ENCODE data around the gene TMEM250.

The TMEM250 gene

DNA sequence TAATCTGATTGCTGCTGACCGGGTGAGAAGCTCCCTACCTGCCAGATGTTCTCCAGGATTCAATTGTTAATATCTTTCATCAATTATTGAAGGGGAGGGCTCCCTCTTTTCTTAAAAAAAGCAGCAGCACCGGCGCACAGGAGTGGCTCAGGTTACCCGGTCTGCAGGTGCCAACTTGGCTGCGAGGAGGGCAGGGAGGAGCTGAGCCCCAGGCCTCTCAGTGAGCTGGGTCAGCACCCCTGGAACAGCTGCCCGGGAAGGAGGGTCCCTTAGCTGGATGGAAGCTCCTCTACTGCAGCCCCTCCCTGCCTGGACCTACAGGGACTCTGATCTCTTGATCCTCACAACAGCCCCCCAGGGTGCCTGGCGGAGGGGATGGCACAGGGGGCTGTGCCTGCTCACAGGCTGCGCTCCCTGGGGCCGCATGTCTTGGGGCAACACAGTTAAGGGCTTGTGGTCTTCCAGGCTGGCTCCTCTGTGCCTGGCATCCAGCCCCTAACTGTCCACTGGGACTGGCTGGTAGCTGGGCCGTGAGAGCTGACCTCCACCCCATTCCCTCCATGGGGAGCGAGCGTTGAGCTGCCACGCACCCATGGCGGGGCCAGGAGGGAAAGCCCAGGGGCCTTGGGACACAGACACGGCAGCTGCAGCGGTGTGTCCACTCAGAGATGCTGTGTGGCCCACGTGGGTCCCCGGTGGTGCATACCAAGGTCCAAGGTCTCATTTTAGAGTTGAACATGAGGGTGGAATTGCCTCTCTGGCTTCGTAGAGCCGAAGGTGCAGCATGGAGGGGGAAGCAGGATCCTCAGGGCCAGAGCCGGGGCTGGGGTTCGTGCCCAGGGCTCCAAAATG is 28.6 kb upstream of the TMEM250 start:
- Histone ChIP-seq H3K4me1 (ENCODE audit: insufficient read depth, insufficient read length) (peaks cover 52% of the 10 kb centered on the region), H3K9ac (ENCODE audit: insufficient read length, low read depth) (no peak overlapping the region), H3K4me3 (ENCODE audit: insufficient read length, low read depth) (no peak overlapping the region), H3K36me3 (ENCODE audit: insufficient read depth, insufficient read length, low read length) (no peaks in the 10 kb centered on the region), H3K9me3 (ENCODE audit: insufficient read depth, low read length) (no peaks in the 10 kb centered on the region), H3K27me3 (ENCODE audit: insufficient read depth, insufficient read length) (peaks cover 2% of the 10 kb centered on the region)
- no peak for DNase-seq (ENCODE audit: low read depth, low spot score)
- TF ChIP-seq SUZ12 (IDR thresholded peaks at IDR 0.05; ENCODE audit: extremely low read depth, insufficient read depth, insufficient read length), result no peak
- no peak for TF ChIP-seq ZNF274 (IDR thresholded peaks at IDR 0.05; ENCODE audit: low read depth, low read length)
- TF ChIP-seq YY1 (IDR thresholded peaks at IDR 0.05; ENCODE audit: insufficient read depth, insufficient read length), result no peak

DNA sequence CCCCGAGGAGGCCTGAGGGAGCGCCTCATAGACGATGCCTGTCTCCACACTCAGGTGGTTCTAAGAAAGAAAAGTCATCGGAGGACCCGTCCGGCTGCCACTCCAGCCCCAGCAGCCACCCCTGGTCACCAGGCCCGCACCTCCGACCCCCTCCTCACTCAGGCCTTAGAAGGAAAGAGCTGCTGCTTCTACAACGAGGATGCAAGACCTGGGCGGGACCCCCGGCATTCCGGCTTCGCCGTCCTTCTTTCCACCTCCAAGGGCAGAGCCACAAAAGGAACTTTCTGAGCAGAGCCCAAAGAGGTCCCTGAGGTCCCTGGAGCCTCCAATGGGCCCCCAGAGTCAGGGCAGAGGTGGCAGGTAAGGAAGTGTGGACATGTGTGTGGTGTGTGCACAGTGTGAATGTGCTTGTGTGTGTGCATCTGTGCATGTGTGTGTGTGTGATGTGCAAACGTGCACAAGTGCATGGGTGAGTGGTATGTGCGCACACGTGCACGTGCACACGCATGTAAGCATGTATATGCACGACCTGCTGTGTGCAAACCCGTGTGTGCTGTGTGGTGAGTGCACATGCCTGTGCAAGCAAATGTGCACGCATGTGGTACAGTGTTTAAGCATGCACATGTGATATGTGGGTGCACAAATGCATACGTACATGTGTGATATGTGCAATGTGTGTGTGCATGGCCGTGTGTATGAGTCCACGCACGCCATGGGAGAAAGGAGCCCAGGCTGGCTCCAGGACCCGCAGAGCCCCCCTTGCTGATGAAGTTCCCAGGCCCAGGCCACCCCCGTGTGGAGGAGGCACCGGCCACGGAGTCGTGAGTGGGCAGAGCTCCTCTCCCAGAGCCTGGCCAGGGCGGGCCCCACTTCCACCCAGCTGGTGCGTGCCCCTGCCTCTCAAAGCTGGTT is 27.7 kb upstream of the TMEM250 start:
- H3K27me3 ChIP-seq (ENCODE audit: insufficient read depth, insufficient read length), result peaks cover 2% of the 10 kb centered on the region
- DNase-seq (ENCODE audit: low read depth, low spot score), result no peak
- no peaks in the 10 kb centered on the region for H3K9me3 ChIP-seq (ENCODE audit: insufficient read depth, low read length)
- no peak overlapping the region for H3K9ac ChIP-seq (ENCODE audit: insufficient read length, low read depth)
- no peak overlapping the region for H3K4me3 ChIP-seq (ENCODE audit: insufficient read length, low read depth)
- TF ChIP-seq SUZ12 (IDR thresholded peaks at IDR 0.05; ENCODE audit: extremely low read depth, insufficient read depth, insufficient read length) (no peak), ZNF274 (IDR thresholded peaks at IDR 0.05; ENCODE audit: low read depth, low read length) (no peak), YY1 (IDR thresholded peaks at IDR 0.05; ENCODE audit: insufficient read depth, insufficient read length) (no peak)
- peaks cover 48% of the 10 kb centered on the region for H3K4me1 ChIP-seq (ENCODE audit: insufficient read depth, insufficient read length)
- H3K36me3 ChIP-seq (ENCODE audit: insufficient read depth, insufficient read length, low read length), result no peaks in the 10 kb centered on the region

- Histone ChIP-seq H3K9me3 (ENCODE audit: insufficient read depth, low read length) (no peaks in the 10 kb centered on the region), H3K9ac (ENCODE audit: insufficient read length, low read depth) (no peak overlapping the region), H3K27me3 (ENCODE audit: insufficient read depth, insufficient read length) (peaks cover 2% of the 10 kb centered on the region), H3K4me3 (ENCODE audit: insufficient read length, low read depth) (no peak overlapping the region), H3K36me3 (ENCODE audit: insufficient read depth, insufficient read length, low read length) (no peaks in the 10 kb centered on the region), H3K4me1 (ENCODE audit: insufficient read depth, insufficient read length) (peaks cover 45% of the 10 kb centered on the region)
- no peak for TF ChIP-seq ZNF274 (IDR thresholded peaks at IDR 0.05; ENCODE audit: low read depth, low read length)
- TF ChIP-seq YY1 (IDR thresholded peaks at IDR 0.05; ENCODE audit: insufficient read depth, insufficient read length), result no peak
- TF ChIP-seq SUZ12 (IDR thresholded peaks at IDR 0.05; ENCODE audit: extremely low read depth, insufficient read depth, insufficient read length), result no peak
- DNase-seq (ENCODE audit: low read depth, low spot score), result no peak
Measured at GRCh38 chr9:136145580-136145979, 26.9 kb upstream of the TMEM250 start.

GRCh38 chr9:136144450-136144849 is 25.8 kb upstream of the TMEM250 start:
- H3K4me1 ChIP-seq (ENCODE audit: insufficient read depth, insufficient read length), result peaks cover 45% of the 10 kb centered on the region
- TF ChIP-seq ZNF274 (IDR thresholded peaks at IDR 0.05; ENCODE audit: low read depth, low read length), result no peak
- no peak for TF ChIP-seq SUZ12 (IDR thresholded peaks at IDR 0.05; ENCODE audit: extremely low read depth, insufficient read depth, insufficient read length)
- no peak for TF ChIP-seq YY1 (IDR thresholded peaks at IDR 0.05; ENCODE audit: insufficient read depth, insufficient read length)
- H3K27me3 ChIP-seq (ENCODE audit: insufficient read depth, insufficient read length), result no peaks in the 10 kb centered on the region

GRCh38 chr9:136143215-136144001 is 24.7 kb upstream of the TMEM250 start:
- Histone ChIP-seq H3K9ac (ENCODE audit: insufficient read length, low read depth) (peak overlapping the region; percentile 17), H3K36me3 (ENCODE audit: insufficient read depth, insufficient read length, low read length) (no peaks in the 10 kb centered on the region), H3K4me1 (ENCODE audit: insufficient read depth, insufficient read length) (peaks cover 41% of the 10 kb centered on the region), H3K27me3 (ENCODE audit: insufficient read depth, insufficient read length) (no peaks in the 10 kb centered on the region), H3K9me3 (ENCODE audit: insufficient read depth, low read length) (no peaks in the 10 kb centered on the region), H3K4me3 (ENCODE audit: insufficient read length, low read depth) (no peak overlapping the region)
- TF ChIP-seq SUZ12 (IDR thresholded peaks at IDR 0.05; ENCODE audit: extremely low read depth, insufficient read depth, insufficient read length), result no peak
- no peak for TF ChIP-seq ZNF274 (IDR thresholded peaks at IDR 0.05; ENCODE audit: low read depth, low read length)
- TF ChIP-seq YY1 (IDR thresholded peaks at IDR 0.05; ENCODE audit: insufficient read depth, insufficient read length), result no peak
- peak; percentile 74 for DNase-seq (ENCODE audit: low read depth, low spot score)

More at GRCh38 chr9:136144450-136144849, 25.8 kb upstream of the TMEM250 start:
- no peak for DNase-seq (ENCODE audit: low read depth, low spot score)
- no peaks in the 10 kb centered on the region for H3K9me3 ChIP-seq (ENCODE audit: insufficient read depth, low read length)
- H3K36me3 ChIP-seq (ENCODE audit: insufficient read depth, insufficient read length, low read length), result no peaks in the 10 kb centered on the region
- H3K9ac ChIP-seq (ENCODE audit: insufficient read length, low read depth), result no peak overlapping the region
- no peak overlapping the region for H3K4me3 ChIP-seq (ENCODE audit: insufficient read length, low read depth)

DNA sequence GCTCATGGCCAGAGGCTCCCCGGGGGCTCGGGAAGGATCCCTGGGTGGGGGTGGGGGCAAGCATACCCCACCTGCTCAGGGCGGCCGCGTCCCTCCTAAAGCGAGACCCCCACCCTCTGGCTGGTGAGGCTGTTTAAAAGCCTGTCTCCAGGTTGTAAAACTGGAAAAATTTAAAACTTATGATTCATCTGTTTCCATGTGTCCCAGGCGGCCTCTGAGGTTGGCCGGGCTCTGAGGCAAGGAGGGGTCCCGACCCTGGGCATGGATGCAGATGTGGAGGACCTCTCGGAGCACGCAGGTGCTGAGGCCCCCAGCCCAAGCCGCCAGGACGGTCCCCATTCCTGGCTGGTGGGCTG is 24.2 kb upstream of the TMEM250 start:
- no peaks in the 10 kb centered on the region for H3K9me3 ChIP-seq (ENCODE audit: insufficient read depth, low read length)
- H3K4me3 ChIP-seq (ENCODE audit: insufficient read length, low read depth), result no peak overlapping the region
- H3K9ac ChIP-seq (ENCODE audit: insufficient read length, low read depth), result peak overlapping the region; percentile 5
- peaks cover 37% of the 10 kb centered on the region for H3K4me1 ChIP-seq (ENCODE audit: insufficient read depth, insufficient read length)
- TF ChIP-seq YY1 (IDR thresholded peaks at IDR 0.05; ENCODE audit: insufficient read depth, insufficient read length), result no peak
- no peak for TF ChIP-seq SUZ12 (IDR thresholded peaks at IDR 0.05; ENCODE audit: extremely low read depth, insufficient read depth, insufficient read length)
- no peak for TF ChIP-seq ZNF274 (IDR thresholded peaks at IDR 0.05; ENCODE audit: low read depth, low read length)
- no peaks in the 10 kb centered on the region for H3K27me3 ChIP-seq (ENCODE audit: insufficient read depth, insufficient read length)
- no peaks in the 10 kb centered on the region for H3K36me3 ChIP-seq (ENCODE audit: insufficient read depth, insufficient read length, low read length)
- DNase-seq (ENCODE audit: low read depth, low spot score), result no peak

Measured in NT2/D1 (cell line).